Trophoblast cell (in vitro differentiated cells and primary cell): ENCODE data around the gene ACOT12.
"Not testable (repeated sequence)": the region's sequence is repeated elsewhere in the genome, so short reads cannot be mapped to it uniquely, and the experiment has no call there.

Experiments used
- DNase-seq, 2 donors: peaks; one replicate each; pipeline ENCODE4 v3.0.0-alpha.2; 2016
- H2AFZ ChIP-seq: 2 replicates; pipeline ENCODE4 v1.6.1; 2013; ENCODE audit warnings: low read length, moderate library complexity, mild to moderate bottlenecking; ENCODE audit not compliant: insufficient read depth, poor library complexity
- H2AK5ac ChIP-seq: 2 replicates; pipeline ENCODE4 v1.6.1; 2013; ENCODE audit warnings: mild to moderate bottlenecking, low read length
- H2BK120ac ChIP-seq: 2 replicates; pipeline ENCODE4 v1.6.1; 2013; ENCODE audit warnings: low read length, mild to moderate bottlenecking, moderate library complexity; ENCODE audit not compliant: insufficient read depth, poor library complexity
- H2BK12ac ChIP-seq: 2 replicates; pipeline ENCODE4 v1.6.1; 2013; ENCODE audit warnings: mild to moderate bottlenecking, low read length, moderate library complexity
- H2BK5ac ChIP-seq: 2 replicates; pipeline ENCODE4 v1.6.1; 2013; ENCODE audit warnings: low read length, low read depth, moderate library complexity, mild to moderate bottlenecking; ENCODE audit not compliant: poor library complexity
- H3K14ac ChIP-seq: 2 replicates; pipeline ENCODE4 v1.6.1; 2013; ENCODE audit warnings: mild to moderate bottlenecking, low read length
- H3K18ac ChIP-seq: 2 replicates; pipeline ENCODE4 v1.6.1; 2013; ENCODE audit warnings: mild to moderate bottlenecking, low read length
- H3K23ac ChIP-seq: 2 replicates; pipeline ENCODE4 v1.6.1; 2013; ENCODE audit warnings: low read length
- H3K27ac ChIP-seq: 2 replicates; pipeline ENCODE4 v1.5.1; 2013; ENCODE audit warnings: low read depth, mild to moderate bottlenecking, inconsistent platforms, low read length, moderate library complexity
- H3K27me3 ChIP-seq: 2 replicates; pipeline ENCODE4 v1.6.1; 2013; ENCODE audit warnings: inconsistent platforms, mild to moderate bottlenecking, low read length, moderate library complexity; ENCODE audit not compliant: insufficient read depth
- H3K36me3 ChIP-seq, 2 experiments: 1 replicate in 1 of 2; 2 replicates in 1 of 2; pipeline ENCODE4 v1.6.1; 2013; ENCODE audit warnings: low read length in 2 of 2, mild to moderate bottlenecking in 2 of 2, moderate library complexity in 1 of 2; ENCODE audit not compliant: insufficient read depth in 2 of 2, control insufficient read depth in 1 of 2
- H3K4ac ChIP-seq: 2 replicates; pipeline ENCODE4 v1.6.1; 2013; ENCODE audit warnings: low read depth, mild to moderate bottlenecking, low read length, moderate library complexity
- H3K4me1 ChIP-seq, 2 experiments: 1 replicate in 1 of 2; 2 replicates in 1 of 2; pipeline ENCODE4 v1.6.1; 2013; ENCODE audit warnings: low read length in 2 of 2, mild to moderate bottlenecking in 2 of 2, moderate library complexity in 1 of 2; ENCODE audit not compliant: insufficient read depth in 2 of 2, control insufficient read depth in 1 of 2
- H3K4me2 ChIP-seq: 2 replicates; pipeline ENCODE4 v1.6.1; 2013; ENCODE audit warnings: inconsistent platforms, mild to moderate bottlenecking, low read length, moderate library complexity
- H3K4me3 ChIP-seq: 2 replicates; pipeline ENCODE4 v1.5.1; 2013; ENCODE audit warnings: mild to moderate bottlenecking, low read depth, low read length, inconsistent platforms
- H3K79me1 ChIP-seq: one replicate; pipeline ENCODE4 v1.6.1; 2013; ENCODE audit warnings: low read length
- H3K79me2 ChIP-seq: 2 replicates; pipeline ENCODE4 v1.6.1; 2013; ENCODE audit warnings: low read length, mild to moderate bottlenecking; ENCODE audit not compliant: control insufficient read depth, insufficient read depth, poor library complexity
- H3K9ac ChIP-seq: 2 replicates; pipeline ENCODE4 v1.6.1; 2013; ENCODE audit warnings: mild to moderate bottlenecking, low read length
- H3K9me3 ChIP-seq: 2 replicates; pipeline ENCODE4 v1.6.1; 2013; ENCODE audit warnings: low read depth, mild to moderate bottlenecking, control low read depth, inconsistent platforms, low read length; ENCODE audit not compliant: insufficient read depth
- H4K12ac ChIP-seq: 2 replicates; pipeline ENCODE4 v1.6.1; 2013; ENCODE audit warnings: low read depth, mild to moderate bottlenecking, low read length, moderate library complexity
- H4K8ac ChIP-seq: 2 replicates; pipeline ENCODE4 v1.6.1; 2013; ENCODE audit warnings: low read depth, mild to moderate bottlenecking, low read length, moderate library complexity
- H4K91ac ChIP-seq: one replicate; pipeline ENCODE4 v1.6.1; 2013; ENCODE audit warnings: low read depth, mild to moderate bottlenecking, low read length, moderate library complexity
- WGBS: extraction: QIAGEN DNeasy Blood & Tissue Kit; methylation state at CpG from one replicate; pipeline ENCODE4 v1.1.7; 2013; ENCODE audit warnings: missing lambda C conversion rate; ENCODE audit not compliant: insufficient read length, insufficient coverage; ENCODE audit errors: extremely low coverage; 5-methylcytosine and 5-hydroxymethylcytosine counted together

Gene ACOT12

DNA sequence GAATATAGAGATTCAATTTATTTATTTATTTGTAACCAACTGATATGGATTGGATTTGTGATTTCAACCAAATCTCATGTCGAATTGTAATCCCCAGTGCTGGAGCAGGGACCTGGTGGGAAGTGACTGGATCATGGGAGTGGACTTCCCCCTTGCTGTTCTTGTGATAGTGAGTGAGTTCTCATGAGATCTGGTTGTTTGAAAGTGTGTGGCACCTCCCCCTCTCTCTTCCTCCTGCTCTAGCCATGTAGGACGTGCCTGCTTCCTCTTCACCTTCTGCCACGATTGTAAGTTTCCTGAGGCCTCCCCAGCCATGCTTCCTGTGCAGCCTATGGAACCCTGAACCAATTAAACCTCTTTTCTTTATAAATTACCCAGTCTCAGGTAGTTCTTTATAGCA is 55.7 kb downstream of the ACOT12 start:
- not testable (repeated sequence) for H2AFZ ChIP-seq, H3K79me1 ChIP-seq, H3K9me3 ChIP-seq, H4K8ac ChIP-seq, DNase-seq, H3K27ac ChIP-seq, H2BK12ac ChIP-seq, H4K12ac ChIP-seq, H3K36me3 ChIP-seq, H3K14ac ChIP-seq, H3K4ac ChIP-seq, H3K9ac ChIP-seq, H3K18ac ChIP-seq, H3K4me3 ChIP-seq, H3K4me2 ChIP-seq, H3K79me2 ChIP-seq, H3K23ac ChIP-seq, H2BK5ac ChIP-seq, H3K4me1 ChIP-seq, H4K91ac ChIP-seq, H3K27me3 ChIP-seq, H2AK5ac ChIP-seq, H2BK120ac ChIP-seq
- no CpG with 5 or more reads among the region's 3 CpGs for WGBS

DNA sequence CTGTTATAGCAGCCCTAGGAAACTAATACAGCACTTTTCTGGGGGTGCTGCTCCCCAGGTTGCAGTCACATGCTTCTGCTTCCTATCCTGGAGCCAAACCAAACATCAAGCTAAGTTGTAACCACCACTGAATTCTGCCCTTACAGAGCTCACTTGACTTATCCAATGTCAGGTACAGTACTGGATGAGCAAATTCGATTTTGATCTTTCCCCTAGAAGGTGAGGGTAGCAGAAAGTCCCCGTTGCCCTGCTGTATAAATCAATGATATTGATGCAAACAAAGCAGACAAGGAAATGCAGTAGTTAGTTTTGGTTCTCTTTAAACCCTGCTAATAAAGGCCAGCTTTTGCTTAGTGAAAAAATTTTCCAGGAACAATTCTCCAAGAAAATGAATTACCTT is 56.1 kb downstream of the ACOT12 start:
- Histone ChIP-seq H2AK5ac (no peak overlapping the region), H3K9me3 (no peaks in the 10 kb centered on the region), H3K36me3 (no peaks in the 10 kb centered on the region), H3K18ac (no peak overlapping the region), H3K23ac (no peak overlapping the region), H2BK12ac (no peak overlapping the region), H2AFZ (no peak overlapping the region), H3K27me3 (no peaks in the 10 kb centered on the region), H2BK120ac (no peak overlapping the region), H3K4me3 (no peak overlapping the region), H3K79me1 (no peaks in the 10 kb centered on the region), H4K91ac (no peak overlapping the region), H3K79me2 (no peaks in the 10 kb centered on the region), H3K14ac (no peak overlapping the region), H4K8ac (no peak overlapping the region), H4K12ac (no peak overlapping the region), H3K4ac (no peak overlapping the region), H3K9ac (no peak overlapping the region), H3K4me2 (no peak overlapping the region), H3K4me1 (no peaks in the 10 kb centered on the region), H2BK5ac (no peak overlapping the region), H3K27ac (no peak overlapping the region)
- no CpG with 5 or more reads among the region's 2 CpGs for WGBS
- DNase-seq: no peak

DNA sequence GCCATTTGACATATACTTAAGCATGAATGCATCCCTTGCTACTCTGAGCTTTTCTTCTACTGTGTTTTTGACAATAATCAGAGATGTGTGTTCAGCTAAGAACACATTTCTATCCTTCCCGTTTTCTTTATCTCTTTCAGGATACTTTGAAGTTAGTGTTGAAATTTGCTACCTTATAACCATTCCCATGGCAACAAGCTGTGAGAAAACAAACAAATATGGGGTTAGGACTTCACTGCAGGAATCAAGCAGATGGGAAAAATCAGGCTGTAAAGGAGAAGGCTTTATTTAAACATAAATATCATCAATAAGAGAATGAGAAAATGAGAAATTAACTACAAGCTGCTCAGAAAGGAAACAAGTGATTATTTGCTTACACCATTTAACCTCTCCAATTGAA is 57.4 kb downstream of the ACOT12 start:
- H3K27ac ChIP-seq: no peak overlapping the region
- H3K4me2 ChIP-seq: no peak overlapping the region
- H2AFZ ChIP-seq: no peak overlapping the region
- no peak overlapping the region for H3K4ac ChIP-seq
- H3K79me1 ChIP-seq: no peaks in the 10 kb centered on the region
- H3K36me3 ChIP-seq: no peaks in the 10 kb centered on the region
- H3K23ac ChIP-seq: no peak overlapping the region
- H3K18ac ChIP-seq: no peak overlapping the region
- no peak overlapping the region for H4K12ac ChIP-seq
- H3K14ac ChIP-seq: no peak overlapping the region
- no peaks in the 10 kb centered on the region for H3K4me1 ChIP-seq
- H2AK5ac ChIP-seq: no peak overlapping the region
- no peak overlapping the region for H2BK12ac ChIP-seq
- H3K4me3 ChIP-seq: no peak overlapping the region
- peak in 1 of 2 donors; percentile 20 for DNase-seq
- H2BK5ac ChIP-seq: no peak overlapping the region
- no peak overlapping the region for H3K9ac ChIP-seq
- no CpG with 5 or more reads among the region's 1 CpG for WGBS
- no peaks in the 10 kb centered on the region for H3K27me3 ChIP-seq
- H3K9me3 ChIP-seq: no peaks in the 10 kb centered on the region
- H4K91ac ChIP-seq: no peak overlapping the region
- no peak overlapping the region for H2BK120ac ChIP-seq
- no peaks in the 10 kb centered on the region for H3K79me2 ChIP-seq
- H4K8ac ChIP-seq: no peak overlapping the region

DNA sequence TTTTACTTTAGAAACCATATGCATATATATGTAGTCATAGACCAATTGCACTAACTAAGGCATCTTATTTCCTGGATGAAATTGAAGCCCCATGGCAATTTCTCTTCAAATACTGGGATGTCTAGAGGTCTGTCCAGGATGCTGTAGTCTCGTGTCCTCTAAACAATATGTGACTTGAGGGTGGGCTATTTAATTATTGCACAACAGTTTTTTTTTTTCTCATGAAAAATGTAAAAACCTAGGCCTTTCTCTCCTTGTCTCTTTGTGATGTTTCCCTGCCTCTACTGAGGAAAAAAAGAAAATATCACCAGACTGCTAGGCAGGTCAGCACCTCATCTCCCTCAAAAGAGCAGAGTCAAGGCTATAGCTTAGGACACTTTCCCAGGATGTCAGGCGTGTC is 58.0 kb downstream of the ACOT12 start:
- DNase-seq: no peak
- Histone ChIP-seq H3K9ac (no peak overlapping the region), H3K9me3 (no peaks in the 10 kb centered on the region), H3K18ac (no peak overlapping the region), H3K79me1 (no peaks in the 10 kb centered on the region), H2BK5ac (no peak overlapping the region), H2BK120ac (no peak overlapping the region), H3K14ac (no peak overlapping the region), H3K4ac (no peak overlapping the region), H3K27ac (no peak overlapping the region), H3K4me1 (no peaks in the 10 kb centered on the region), H4K8ac (no peak overlapping the region), H3K27me3 (no peaks in the 10 kb centered on the region), H3K4me2 (no peak overlapping the region), H4K91ac (no peak overlapping the region), H2BK12ac (no peak overlapping the region), H2AFZ (no peak overlapping the region), H3K36me3 (no peaks in the 10 kb centered on the region), H4K12ac (no peak overlapping the region), H3K4me3 (no peak overlapping the region), H3K79me2 (no peaks in the 10 kb centered on the region), H2AK5ac (no peak overlapping the region), H3K23ac (no peak overlapping the region)
- WGBS: no CpG with 5 or more reads among the region's 2 CpGs
